Measurements from ENCODE around the gene EFNA2. TPM values are rescaled to one million over a fixed set of nuclear protein-coding genes. Genes with fewer than 3 reads are reported as not detected.

EFNA2 gene
- total RNA-seq, 1 experiment from 2014 or later: 11.4 TPM

DNA sequence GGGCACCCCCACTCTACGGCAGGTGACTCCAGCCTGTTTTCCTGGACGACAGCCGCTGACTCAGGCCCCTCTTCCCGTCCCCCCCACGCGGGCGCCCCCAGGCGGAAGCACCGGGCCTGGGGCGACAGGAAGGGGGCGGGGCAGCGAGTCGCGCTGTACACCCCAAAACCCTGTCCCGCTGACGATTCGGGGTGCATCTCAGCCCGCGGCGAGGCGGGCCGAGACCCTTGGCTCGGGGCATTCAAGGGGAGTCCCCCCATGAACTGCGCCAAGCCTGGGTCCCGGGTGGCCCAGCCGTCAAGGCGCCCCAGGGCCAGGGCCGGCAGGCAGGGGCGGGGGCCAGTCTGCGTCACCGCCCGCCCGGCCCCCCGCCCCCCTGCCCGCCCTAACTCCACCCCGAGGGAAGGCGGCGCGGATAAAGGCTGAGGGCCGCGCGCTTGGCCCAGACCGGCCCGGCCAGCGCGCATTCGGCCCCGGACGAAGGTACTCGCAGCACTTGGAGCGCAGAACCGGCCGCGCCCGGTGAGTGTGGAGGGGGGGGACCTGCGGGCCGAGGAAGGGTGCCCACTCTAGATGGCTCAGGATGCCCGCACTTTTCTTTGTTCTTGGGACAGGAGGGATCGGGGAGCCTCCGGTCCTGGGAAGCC is 37.4 kb upstream of the EFNA2 start, which contains the start of gene MIDN (continued):
- TF ChIP-seq, protein P1, sequence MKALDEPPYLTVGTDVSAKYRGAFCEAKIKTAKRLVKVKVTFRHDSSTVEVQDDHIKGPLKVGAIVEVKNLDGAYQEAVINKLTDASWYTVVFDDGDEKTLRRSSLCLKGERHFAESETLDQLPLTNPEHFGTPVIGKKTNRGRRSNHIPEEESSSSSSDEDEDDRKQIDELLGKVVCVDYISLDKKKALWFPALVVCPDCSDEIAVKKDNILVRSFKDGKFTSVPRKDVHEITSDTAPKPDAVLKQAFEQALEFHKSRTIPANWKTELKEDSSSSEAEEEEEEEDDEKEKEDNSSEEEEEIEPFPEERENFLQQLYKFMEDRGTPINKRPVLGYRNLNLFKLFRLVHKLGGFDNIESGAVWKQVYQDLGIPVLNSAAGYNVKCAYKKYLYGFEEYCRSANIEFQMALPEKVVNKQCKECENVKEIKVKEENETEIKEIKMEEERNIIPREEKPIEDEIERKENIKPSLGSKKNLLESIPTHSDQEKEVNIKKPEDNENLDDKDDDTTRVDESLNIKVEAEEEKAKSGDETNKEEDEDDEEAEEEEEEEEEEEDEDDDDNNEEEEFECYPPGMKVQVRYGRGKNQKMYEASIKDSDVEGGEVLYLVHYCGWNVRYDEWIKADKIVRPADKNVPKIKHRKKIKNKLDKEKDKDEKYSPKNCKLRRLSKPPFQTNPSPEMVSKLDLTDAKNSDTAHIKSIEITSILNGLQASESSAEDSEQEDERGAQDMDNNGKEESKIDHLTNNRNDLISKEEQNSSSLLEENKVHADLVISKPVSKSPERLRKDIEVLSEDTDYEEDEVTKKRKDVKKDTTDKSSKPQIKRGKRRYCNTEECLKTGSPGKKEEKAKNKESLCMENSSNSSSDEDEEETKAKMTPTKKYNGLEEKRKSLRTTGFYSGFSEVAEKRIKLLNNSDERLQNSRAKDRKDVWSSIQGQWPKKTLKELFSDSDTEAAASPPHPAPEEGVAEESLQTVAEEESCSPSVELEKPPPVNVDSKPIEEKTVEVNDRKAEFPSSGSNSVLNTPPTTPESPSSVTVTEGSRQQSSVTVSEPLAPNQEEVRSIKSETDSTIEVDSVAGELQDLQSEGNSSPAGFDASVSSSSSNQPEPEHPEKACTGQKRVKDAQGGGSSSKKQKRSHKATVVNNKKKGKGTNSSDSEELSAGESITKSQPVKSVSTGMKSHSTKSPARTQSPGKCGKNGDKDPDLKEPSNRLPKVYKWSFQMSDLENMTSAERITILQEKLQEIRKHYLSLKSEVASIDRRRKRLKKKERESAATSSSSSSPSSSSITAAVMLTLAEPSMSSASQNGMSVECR (CRISPR knock-in tag; IDR thresholded peaks at IDR 0.05; ENCODE audit: borderline replicate concordance): peak; percentile 46; the same call in 1 of the 2 replicates
- TF ChIP-seq, protein P2, sequence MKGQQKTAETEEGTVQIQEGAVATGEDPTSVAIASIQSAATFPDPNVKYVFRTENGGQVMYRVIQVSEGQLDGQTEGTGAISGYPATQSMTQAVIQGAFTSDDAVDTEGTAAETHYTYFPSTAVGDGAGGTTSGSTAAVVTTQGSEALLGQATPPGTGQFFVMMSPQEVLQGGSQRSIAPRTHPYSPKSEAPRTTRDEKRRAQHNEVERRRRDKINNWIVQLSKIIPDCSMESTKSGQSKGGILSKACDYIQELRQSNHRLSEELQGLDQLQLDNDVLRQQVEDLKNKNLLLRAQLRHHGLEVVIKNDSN (CRISPR knock-in tag; IDR thresholded peaks at IDR 0.05): no peak
- TF ChIP-seq, protein P3, sequence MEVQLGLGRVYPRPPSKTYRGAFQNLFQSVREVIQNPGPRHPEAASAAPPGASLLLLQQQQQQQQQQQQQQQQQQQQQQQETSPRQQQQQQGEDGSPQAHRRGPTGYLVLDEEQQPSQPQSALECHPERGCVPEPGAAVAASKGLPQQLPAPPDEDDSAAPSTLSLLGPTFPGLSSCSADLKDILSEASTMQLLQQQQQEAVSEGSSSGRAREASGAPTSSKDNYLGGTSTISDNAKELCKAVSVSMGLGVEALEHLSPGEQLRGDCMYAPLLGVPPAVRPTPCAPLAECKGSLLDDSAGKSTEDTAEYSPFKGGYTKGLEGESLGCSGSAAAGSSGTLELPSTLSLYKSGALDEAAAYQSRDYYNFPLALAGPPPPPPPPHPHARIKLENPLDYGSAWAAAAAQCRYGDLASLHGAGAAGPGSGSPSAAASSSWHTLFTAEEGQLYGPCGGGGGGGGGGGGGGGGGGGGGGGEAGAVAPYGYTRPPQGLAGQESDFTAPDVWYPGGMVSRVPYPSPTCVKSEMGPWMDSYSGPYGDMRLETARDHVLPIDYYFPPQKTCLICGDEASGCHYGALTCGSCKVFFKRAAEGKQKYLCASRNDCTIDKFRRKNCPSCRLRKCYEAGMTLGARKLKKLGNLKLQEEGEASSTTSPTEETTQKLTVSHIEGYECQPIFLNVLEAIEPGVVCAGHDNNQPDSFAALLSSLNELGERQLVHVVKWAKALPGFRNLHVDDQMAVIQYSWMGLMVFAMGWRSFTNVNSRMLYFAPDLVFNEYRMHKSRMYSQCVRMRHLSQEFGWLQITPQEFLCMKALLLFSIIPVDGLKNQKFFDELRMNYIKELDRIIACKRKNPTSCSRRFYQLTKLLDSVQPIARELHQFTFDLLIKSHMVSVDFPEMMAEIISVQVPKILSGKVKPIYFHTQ (CRISPR knock-in tag; IDR thresholded peaks at IDR 0.05): no peak
- no peak for TF ChIP-seq MXD4 (CRISPR knock-in tag; IDR thresholded peaks at IDR 0.05; ENCODE audit: borderline replicate concordance)

DNA sequence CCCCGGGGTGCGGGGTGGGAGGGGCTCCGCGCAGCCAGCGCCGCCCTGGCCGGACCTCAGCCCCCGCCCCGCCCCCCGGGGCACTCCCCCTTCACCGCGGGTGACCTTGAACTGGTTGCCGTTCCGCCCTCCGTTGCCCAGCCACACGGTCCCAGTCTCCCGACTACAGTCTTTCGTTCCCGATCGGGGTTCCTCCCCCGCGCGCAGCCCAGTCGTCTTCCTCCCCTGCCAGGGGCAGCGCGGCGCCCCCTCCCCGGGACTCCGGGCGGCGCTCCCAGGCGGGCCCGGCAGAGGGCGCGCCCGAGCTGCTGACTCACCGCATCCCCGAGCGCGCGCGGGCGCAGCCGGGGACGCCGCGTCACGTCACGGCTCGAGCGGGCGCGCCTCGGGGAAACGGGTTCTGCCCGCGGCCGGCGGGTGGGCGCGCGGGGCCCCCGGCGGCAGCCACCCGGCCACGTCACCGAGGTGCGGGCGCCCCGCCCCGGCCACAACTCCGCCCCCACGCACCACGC is 36.8 kb upstream of the EFNA2 start:
- Mint-ChIP-seq H3K4me1 (peaks cover 9% of the 10 kb centered on the region), H3K9me3 (no peaks in the 10 kb centered on the region), H3K36me3 (peaks cover 8% of the 10 kb centered on the region), H3K27ac (peak overlapping the region; percentile 74; the same call in 1 of the 2 replicates), H3K4me3 (peak overlapping the region; percentile 72), H3K27me3 (ENCODE audit: low read depth) (no peaks in the 10 kb centered on the region)
- ChIA-PET POLR2A (no interaction called here), CTCF (interaction anchor here (0.6 to 1.5 kb wide), 3 partner anchors 13 to 20 kb away, joined by 3 to 4 read pairs (median 3); no protein-coding TSS in a partner anchor)
- ATAC-seq: peak; percentile 15
- DNase-seq (ENCODE audit: low spot score): peak; percentile 88
- TF ChIP-seq, protein P4, sequence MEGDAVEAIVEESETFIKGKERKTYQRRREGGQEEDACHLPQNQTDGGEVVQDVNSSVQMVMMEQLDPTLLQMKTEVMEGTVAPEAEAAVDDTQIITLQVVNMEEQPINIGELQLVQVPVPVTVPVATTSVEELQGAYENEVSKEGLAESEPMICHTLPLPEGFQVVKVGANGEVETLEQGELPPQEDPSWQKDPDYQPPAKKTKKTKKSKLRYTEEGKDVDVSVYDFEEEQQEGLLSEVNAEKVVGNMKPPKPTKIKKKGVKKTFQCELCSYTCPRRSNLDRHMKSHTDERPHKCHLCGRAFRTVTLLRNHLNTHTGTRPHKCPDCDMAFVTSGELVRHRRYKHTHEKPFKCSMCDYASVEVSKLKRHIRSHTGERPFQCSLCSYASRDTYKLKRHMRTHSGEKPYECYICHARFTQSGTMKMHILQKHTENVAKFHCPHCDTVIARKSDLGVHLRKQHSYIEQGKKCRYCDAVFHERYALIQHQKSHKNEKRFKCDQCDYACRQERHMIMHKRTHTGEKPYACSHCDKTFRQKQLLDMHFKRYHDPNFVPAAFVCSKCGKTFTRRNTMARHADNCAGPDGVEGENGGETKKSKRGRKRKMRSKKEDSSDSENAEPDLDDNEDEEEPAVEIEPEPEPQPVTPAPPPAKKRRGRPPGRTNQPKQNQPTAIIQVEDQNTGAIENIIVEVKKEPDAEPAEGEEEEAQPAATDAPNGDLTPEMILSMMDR (IDR thresholded peaks at IDR 0.05): peak; percentile 74
- peak; percentile 25; the same call in 1 of the 2 replicates for TF ChIP-seq ZNF423 (CRISPR knock-in tag; IDR thresholded peaks at IDR 0.05)
- 0 out of 2 replicates have a peak, but pooled peaks have one; percentile 67 for TF ChIP-seq ZNF671 (CRISPR knock-in tag; IDR thresholded peaks at IDR 0.05)
- no peak for TF ChIP-seq ZNF396 (CRISPR knock-in tag; IDR thresholded peaks at IDR 0.05; ENCODE audit: borderline replicate concordance)
- 0 out of 2 replicates have a peak, but pooled peaks have one; percentile 37 for TF ChIP-seq PRRX2 (CRISPR knock-in tag; IDR thresholded peaks at IDR 0.05)
- TF ChIP-seq ZNF416 (CRISPR knock-in tag; IDR thresholded peaks at IDR 0.05): peak; percentile 89; the same call in 1 of the 2 replicates
- TF ChIP-seq, protein P5, sequence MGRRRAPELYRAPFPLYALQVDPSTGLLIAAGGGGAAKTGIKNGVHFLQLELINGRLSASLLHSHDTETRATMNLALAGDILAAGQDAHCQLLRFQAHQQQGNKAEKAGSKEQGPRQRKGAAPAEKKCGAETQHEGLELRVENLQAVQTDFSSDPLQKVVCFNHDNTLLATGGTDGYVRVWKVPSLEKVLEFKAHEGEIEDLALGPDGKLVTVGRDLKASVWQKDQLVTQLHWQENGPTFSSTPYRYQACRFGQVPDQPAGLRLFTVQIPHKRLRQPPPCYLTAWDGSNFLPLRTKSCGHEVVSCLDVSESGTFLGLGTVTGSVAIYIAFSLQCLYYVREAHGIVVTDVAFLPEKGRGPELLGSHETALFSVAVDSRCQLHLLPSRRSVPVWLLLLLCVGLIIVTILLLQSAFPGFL (CRISPR knock-in tag; IDR thresholded peaks at IDR 0.05; ENCODE audit: borderline replicate concordance): no peak
- 0 out of 2 replicates have a peak, but pooled peaks have one; percentile 21 for TF ChIP-seq CREM (CRISPR knock-in tag; IDR thresholded peaks at IDR 0.05)
- TF ChIP-seq, protein P6, sequence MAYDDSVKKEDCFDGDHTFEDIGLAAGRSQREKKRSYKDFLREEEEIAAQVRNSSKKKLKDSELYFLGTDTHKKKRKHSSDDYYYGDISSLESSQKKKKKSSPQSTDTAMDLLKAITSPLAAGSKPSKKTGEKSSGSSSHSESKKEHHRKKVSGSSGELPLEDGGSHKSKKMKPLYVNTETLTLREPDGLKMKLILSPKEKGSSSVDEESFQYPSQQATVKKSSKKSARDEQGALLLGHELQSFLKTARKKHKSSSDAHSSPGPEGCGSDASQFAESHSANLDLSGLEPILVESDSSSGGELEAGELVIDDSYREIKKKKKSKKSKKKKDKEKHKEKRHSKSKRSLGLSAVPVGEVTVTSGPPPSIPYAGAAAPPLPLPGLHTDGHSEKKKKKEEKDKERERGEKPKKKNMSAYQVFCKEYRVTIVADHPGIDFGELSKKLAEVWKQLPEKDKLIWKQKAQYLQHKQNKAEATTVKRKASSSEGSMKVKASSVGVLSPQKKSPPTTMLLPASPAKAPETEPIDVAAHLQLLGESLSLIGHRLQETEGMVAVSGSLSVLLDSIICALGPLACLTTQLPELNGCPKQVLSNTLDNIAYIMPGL (CRISPR knock-in tag; IDR thresholded peaks at IDR 0.05): peak; percentile 47; the same call in 1 of the 2 replicates
- TF ChIP-seq MXD4 (CRISPR knock-in tag; IDR thresholded peaks at IDR 0.05; ENCODE audit: borderline replicate concordance): no peak
- TF ChIP-seq ZNF121 (CRISPR knock-in tag; IDR thresholded peaks at IDR 0.05): 0 out of 2 replicates have a peak, but pooled peaks have one; percentile 3
- peak; percentile 78; the same call in 1 of the 2 replicates for TF ChIP-seq EMX1 (CRISPR knock-in tag; IDR thresholded peaks at IDR 0.05)

Measured in WTC11 (cell line).